HG02610 (cell line): ENCODE data around the gene SLC27A2.

ENCODE experiments used
- ATAC-seq: cut with Tn5 transposase; IDR thresholded peaks from one replicate; pipeline ENCODE4 v1.9.1; 2021; ENCODE audit warnings: mild to moderate bottlenecking, moderate library complexity; ENCODE audit not compliant: unreplicated experiment

SLC27A2 gene

DNA sequence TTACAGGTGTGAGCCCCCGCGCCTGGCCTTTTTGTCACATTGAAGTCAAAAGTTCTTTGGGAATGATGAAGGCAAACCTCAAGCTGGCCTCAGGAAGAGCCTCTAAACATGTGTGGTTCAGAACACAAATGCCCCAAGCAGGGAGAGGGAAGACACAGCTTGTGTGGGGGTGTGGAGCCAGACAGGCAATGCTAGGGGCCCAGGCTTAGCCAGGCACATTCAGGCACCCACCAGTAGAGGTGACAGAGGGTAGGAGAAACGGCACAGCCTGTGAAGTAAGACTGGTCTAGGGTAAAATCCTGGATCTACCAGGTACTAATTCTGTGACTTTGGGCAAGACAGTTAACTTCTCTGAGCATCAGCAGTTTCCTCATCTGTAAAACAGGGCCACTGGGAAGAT, 80.0 kb downstream of the SLC27A2 start:
- ATAC-seq = no peak

DNA sequence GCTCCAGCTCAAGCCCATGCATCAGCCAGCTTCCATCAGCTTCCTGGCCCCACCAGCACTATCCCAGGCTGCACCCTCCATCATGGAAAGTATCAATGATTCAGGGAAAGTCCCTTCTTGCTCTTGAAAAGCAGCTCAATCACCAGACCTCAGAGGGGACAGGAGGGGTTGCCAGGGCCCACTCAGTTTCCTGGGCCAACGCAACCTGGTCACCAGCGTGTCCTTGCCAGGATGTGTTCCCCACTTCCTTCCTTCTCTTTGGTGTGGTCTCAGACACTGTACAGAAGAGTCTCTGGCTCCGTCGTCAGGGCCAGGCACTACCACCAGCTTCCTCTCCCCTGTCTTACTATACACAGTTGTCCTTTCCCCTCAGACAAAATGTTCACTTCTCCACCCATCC, 80.5 kb downstream of the SLC27A2 start:
- no peak for ATAC-seq

GRCh38 chr15:50265620-50266019, 83.6 kb downstream of the SLC27A2 start, which contains the start of gene HDC:
Gene HDC, minus strand, starts transcription at chr15:50265726. Its CDS starts 103 bp downstream, at chr15:50265623.
- ATAC-seq = no peak

DNA sequence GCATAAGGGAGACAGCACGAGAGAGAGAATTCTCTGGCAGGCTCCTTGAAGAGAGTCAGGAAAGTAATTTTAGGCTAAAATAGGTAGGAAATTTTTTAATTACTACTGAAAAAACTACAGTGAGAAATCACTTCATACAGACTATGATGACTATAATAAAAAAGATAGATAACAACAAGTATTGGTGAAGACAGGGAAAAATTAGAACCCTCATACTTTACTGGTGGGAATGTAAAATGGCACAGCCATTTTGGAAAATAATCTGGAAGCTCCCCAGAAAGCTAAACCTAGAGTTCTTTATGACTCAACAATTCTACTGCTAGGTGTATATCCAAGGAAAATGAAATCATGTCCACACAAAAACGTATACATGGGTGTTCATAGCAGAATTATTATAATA, 85.6 kb downstream of the SLC27A2 start:
- ATAC-seq = no peak

DNA sequence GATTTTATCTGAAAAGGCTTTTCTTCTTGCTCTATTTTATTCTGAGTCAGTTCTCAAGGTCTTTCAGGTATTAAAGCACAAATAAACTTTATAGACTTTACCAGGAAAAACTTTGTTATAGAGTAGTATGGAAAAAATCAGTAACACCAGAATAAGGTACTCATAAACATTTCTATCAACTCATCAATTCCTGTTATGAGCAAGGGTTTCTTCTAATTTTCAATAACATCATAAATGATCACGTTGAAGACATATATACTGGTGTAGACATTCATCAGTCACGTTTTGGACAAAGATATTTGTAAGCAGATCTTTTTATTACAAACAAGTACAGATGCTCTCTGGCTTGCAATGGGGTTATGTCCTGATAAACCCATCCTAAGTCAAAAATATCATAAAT, 93.1 kb downstream of the SLC27A2 start:
- ATAC-seq = no peak

DNA sequence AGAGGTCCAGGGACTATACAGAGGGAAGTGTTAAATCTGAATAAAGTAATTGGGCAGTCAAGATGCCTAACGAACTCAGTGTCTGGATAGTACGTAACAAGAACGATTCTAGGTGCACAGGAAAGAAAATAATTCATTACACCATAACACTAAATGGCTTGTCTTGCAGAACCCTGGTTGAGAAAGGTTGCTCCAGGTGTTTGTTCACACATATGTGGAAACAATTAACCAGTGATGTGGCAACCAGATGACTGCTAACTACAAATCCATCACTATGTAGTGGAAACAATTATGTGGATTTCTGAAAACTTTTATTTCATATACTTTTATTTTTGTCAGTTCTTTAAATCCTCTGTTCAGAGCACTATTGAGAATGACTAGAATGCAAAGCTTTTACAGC, 93.9 kb downstream of the SLC27A2 start:
- ATAC-seq = no peak

DNA sequence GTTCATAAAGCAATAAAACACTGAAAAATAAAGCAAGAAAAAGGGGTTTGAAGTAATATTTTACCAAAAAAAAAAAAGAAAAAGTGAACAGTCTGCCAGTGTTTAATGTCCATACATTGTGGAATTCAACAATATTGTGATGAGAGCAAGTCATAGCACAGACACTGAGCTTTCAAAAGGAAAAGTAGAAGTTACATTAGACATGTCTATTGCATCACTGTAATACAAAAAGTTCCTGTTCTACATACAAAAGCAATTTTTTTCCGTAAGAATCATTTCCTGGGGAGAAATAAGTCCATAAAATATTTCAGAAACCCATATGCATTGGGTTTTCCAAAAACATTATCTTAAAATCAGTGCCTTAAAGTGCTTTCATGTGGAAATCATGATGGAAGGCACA, 95.4 kb downstream of the SLC27A2 start:
- no peak for ATAC-seq

DNA sequence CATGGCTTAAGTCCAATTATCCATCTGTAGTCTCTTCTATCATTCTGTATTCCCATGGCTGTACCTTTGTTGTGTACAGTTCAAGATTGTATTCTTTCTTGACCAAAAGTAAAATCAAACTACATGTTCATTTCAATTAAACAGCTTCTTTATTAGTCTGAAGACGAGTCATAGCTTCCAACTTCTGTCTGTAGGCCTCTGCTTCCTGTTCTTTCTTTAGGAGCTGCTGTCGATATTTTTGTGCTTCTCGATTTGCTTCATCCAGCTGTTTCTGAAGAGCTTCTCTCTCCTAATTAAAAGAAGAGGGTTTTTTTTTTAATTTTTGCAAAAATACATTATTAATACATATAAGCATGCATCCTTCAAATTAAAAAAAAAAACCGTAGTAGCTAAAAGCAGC, 96.5 kb downstream of the SLC27A2 start:
- ATAC-seq = no peak

DNA sequence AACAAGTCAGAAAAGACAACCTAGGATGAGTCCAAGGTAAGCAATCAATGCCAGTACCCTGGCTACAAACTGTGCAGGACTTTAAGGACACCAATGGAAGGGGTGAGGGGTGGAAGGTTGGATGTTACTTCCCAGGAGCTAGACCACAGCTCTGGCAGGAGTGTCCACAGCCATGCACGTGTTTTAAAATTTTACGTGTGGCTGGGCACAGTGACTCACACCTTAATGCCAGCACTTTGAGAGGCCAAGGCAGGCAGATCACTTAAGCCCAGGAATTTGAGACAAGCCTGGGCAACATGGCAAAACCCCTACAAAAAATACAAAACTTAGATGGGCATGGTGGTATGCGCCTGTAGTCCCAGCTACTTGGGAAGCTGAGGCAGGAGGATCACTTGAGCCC, 98.3 kb downstream of the SLC27A2 start:
- ATAC-seq = no peak

- ATAC-seq = no peak
Observed at GRCh38 chr15:50281427-50281826, 99.4 kb downstream of the SLC27A2 start.
